Testis (tissue), 3 donors: ENCODE results near the gene STX12. TPM values are rescaled to one million over a fixed set of nuclear protein-coding genes. Genes with fewer than 3 reads are reported as not detected.
A peak's percentile ranks its signal among the peaks of the same experiment; 100 is the strongest.

Experiments
- DNase-seq: peaks from one replicate; pipeline ENCODE4 v3.0.0-alpha.2; 2019
- H3K27ac ChIP-seq, 2 donors: fragments of 200-600 bp; sonication (generic); one replicate each; pipeline ENCODE4 v1.5.1; 2019
- H3K27me3 ChIP-seq: fragments of 200-600 bp; sonication (generic); one replicate; pipeline ENCODE4 v1.5.1; 2019
- H3K36me3 ChIP-seq: fragments of 200-600 bp; sonication (generic); one replicate; pipeline ENCODE4 v1.5.1; 2017; ENCODE audit warnings: low read depth; ENCODE audit errors: missing control alignments
- H3K4me1 ChIP-seq: fragments of 200-600 bp; sonication (generic); one replicate; pipeline ENCODE4 v1.5.1; 2019
- H3K4me3 ChIP-seq, 2 donors: fragments of 200-600 bp; sonication (generic); one replicate each; pipeline ENCODE4 v1.5.1; 2017 to 2019
- H3K9me3 ChIP-seq: fragments of 200-600 bp; sonication (generic); one replicate; pipeline ENCODE4 v1.5.1; 2017
- POLR2A ChIP-seq: fragments of 450-650 bp; IDR thresholded peaks from one replicate; pipeline ENCODE4 v1.6.1; 2017; ENCODE audit warnings: antibody characterized with exemption, mild to moderate bottlenecking, moderate library complexity
- WGBS, 2 donors: methylation state at CpG; one replicate each; pipeline ENCODE4 v1.1.5; 2018; 5-methylcytosine and 5-hydroxymethylcytosine counted together
- intact Hi-C: fragments of 100-400 bp; cut with DNase I; formaldehyde crosslinking; loops from one replicate; pipeline ENCODE4 v1.15.1; 2023; ENCODE audit warnings: low total_unique reads
- polyA plus RNA-seq: library from polyadenylated mRNA; stranded (reverse); fragments of 350-450 nt; fragmentation: Illumina TruSeq; extraction: RNeasy Lipid Tissue Mini Kit (QIAGEN cat#74804); gene quantifications from one replicate; pipeline ENCODE4 v1.2.3, GENCODE V29; 2014; ENCODE audit warnings: low read depth, low replicate concordance; ENCODE audit not compliant: insufficient read depth
- small RNA-seq, 2 donors: library from RNA; depleted of rRNA; stranded (forward); fragments of <200 nt; gene quantifications; one replicate each; pipeline ENCODE3, GENCODE V24; 2016
- total RNA-seq, 2 donors: library from RNA; depleted of rRNA; stranded (reverse); fragments of >200 nt; gene quantifications; one replicate each; pipeline ENCODE4 v1.2.3, GENCODE V29; 2016
- TF ChIP-seq, protein P1 (sequence below), 3 experiments: fragments of 450-650 bp in 2 of 3; fragments of 200-600 bp in 1 of 3; sonication (generic) in 1 of 3; IDR thresholded peaks; one replicate each; pipeline ENCODE4 v1.5.1; 2016 to 2019; ENCODE audit warnings: antibody characterized with exemption in 3 of 3, mild to moderate bottlenecking in 2 of 3, moderate library complexity in 1 of 3

STX12 gene
- total and polyA plus RNA-seq, 3 donors from 2014 or later = 32.0 to 46.7 (median 39.1) TPM

DNA sequence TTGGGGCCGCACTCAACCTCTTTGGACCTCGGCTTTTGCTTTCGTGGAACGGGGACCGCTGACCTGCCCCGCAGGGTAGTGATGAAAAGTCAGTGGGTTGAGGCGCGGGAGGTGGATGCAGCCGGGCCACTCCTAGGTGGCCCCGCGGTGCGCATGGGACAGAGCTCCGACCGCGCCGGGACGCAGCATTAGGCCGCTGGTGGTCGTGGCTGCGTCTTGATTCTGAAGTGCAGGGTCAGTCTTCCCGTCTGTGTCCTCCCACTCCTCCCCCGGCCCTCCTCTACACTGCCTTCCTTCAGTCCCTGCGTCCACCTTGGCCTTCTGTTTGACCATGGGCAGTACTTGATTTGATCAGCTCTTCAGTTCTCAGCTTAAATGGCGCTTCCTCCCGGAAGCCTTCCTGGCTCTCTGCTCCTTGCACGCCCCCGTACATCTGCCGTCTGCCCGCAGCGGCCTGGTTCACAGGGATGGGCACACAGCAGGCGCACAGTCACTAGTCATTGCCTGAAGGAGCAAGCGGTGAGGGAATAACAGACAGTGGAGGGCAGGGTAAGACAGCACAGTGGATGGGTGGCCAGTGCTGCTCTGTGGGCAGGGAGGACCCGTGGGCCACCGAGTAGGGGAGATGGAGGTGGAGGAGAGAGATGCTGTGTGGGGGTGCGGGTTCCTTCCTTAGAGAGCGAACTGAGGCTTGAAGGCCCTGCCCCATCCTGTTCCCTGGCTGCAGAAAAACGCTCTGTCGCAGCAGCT, 100.0 kb downstream of the STX12 start:
- TF ChIP-seq, protein P1, sequence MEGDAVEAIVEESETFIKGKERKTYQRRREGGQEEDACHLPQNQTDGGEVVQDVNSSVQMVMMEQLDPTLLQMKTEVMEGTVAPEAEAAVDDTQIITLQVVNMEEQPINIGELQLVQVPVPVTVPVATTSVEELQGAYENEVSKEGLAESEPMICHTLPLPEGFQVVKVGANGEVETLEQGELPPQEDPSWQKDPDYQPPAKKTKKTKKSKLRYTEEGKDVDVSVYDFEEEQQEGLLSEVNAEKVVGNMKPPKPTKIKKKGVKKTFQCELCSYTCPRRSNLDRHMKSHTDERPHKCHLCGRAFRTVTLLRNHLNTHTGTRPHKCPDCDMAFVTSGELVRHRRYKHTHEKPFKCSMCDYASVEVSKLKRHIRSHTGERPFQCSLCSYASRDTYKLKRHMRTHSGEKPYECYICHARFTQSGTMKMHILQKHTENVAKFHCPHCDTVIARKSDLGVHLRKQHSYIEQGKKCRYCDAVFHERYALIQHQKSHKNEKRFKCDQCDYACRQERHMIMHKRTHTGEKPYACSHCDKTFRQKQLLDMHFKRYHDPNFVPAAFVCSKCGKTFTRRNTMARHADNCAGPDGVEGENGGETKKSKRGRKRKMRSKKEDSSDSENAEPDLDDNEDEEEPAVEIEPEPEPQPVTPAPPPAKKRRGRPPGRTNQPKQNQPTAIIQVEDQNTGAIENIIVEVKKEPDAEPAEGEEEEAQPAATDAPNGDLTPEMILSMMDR (IDR thresholded peaks at IDR 0.05) = no peak
- TF ChIP-seq POLR2A = no peak
- H3K4me1 ChIP-seq = peaks cover 18% of the 10 kb centered on the region
- no peak for DNase-seq
- H3K9me3 ChIP-seq = no peaks in the 10 kb centered on the region
- no peaks in the 10 kb centered on the region for H3K27me3 ChIP-seq
- peak overlapping the region; percentile 61 to 77 for H3K4me3 ChIP-seq
- H3K27ac ChIP-seq = peak overlapping the region; percentile 71 to 80
- no peaks in the 10 kb centered on the region for H3K36me3 ChIP-seq
- 9 to 12% methylated on average over 27 to 38 of the region's 38 CpGs for WGBS, 2 donors
- intact Hi-C loops = no loop called here

DNA sequence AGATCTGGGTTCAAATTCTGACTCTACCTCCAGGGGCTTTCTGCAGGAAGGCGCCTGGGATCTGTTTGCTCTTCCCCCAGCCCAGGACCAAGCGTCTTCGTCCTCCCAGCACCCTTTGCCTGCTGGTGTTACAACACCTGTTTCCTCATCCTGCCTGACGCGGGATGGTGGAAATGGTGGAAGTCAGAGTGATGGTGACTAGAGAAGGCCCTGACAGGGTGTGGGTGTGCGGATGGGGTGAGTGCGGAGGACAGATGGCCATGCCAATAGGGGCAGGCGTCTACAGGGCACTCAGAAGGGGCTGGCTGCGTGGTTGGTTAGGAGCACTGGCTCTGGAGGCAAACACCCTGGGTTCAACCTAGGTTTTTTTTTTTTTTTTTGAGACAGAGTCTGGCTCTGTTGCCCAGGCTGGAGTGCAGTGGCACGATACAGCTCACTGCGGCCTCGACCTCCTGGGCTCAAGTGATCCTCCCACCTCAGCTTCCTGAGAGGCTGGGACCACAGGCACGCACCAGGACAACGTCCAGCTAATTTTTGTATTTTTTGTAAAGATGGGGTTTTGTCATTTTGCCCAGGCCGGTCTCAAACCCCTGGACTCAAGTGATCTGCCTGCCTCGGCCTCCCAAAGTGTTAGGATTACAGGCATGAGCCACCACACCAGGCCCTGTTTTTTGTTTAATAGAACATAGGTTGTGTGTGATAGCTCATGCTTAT, 100.8 kb downstream of the STX12 start:
- Histone ChIP-seq H3K36me3 (no peaks in the 10 kb centered on the region), H3K4me1 (peaks cover 9% of the 10 kb centered on the region), H3K4me3 (peak overlapping the region; percentile 61 to 77), H3K27ac (peak overlapping the region; percentile 71 to 80), H3K9me3 (no peaks in the 10 kb centered on the region), H3K27me3 (no peaks in the 10 kb centered on the region)
- DNase-seq = peak; percentile 53
- WGBS, 2 donors = 61 to 65% methylated on average over 15 to 16 of the region's 16 CpGs
- no peak for TF ChIP-seq POLR2A
- TF ChIP-seq, protein P1 (IDR thresholded peaks at IDR 0.05) = no peak
- intact Hi-C loops = no loop called here

Small RNAs within 50 kb of the gene (small RNA-seq; reads per million reads assigned to genes)
- gene AL020997.2 (0 reads per million in 2 donors), gene RNU6-1245P (0 reads per million in 2 donors), gene SCARNA1 (170 to 223 reads per million in 2 donors)

Other genes with a start within 250 kb of the STX12 start
- gene AHDC1, start 169.1 kb upstream of the STX12 start, total RNA-seq = 10 to 100 TPM; 73.7 to 86.8 TPM
- 32.5 TPM for gene AHDC1, start 169.1 kb upstream of the STX12 start, polyA plus RNA-seq
- 10 to 100 TPM in 1 of 2 donors, 1 to 10 TPM in 1; 10.0 to 10.2 TPM for gene FGR, start 138.0 kb upstream of the STX12 start, total RNA-seq
- gene FGR, start 138.0 kb upstream of the STX12 start, polyA plus RNA-seq = 5.2 TPM
- gene IFI6, start 101.0 kb upstream of the STX12 start, total RNA-seq = 100 to 1,000 TPM; 120 to 288 TPM
- gene IFI6, start 101.0 kb upstream of the STX12 start, polyA plus RNA-seq = 88.9 TPM
- gene FAM76A, start 47.3 kb upstream of the STX12 start, total RNA-seq = 10 to 100 TPM; 22.6 to 23.0 TPM
- 26.6 TPM for gene FAM76A, start 47.3 kb upstream of the STX12 start, polyA plus RNA-seq
- 10 to 100 TPM; 39.4 to 57.7 TPM for gene PPP1R8, start 57.6 kb downstream of the STX12 start, total RNA-seq
- 49.4 TPM for gene PPP1R8, start 57.6 kb downstream of the STX12 start, polyA plus RNA-seq
- gene THEMIS2, start 99.3 kb downstream of the STX12 start, total RNA-seq = 100 to 1,000 TPM; 103 to 132 TPM
- 56.9 TPM for gene THEMIS2, start 99.3 kb downstream of the STX12 start, polyA plus RNA-seq
- 10 to 100 TPM; 67.7 to 71.3 TPM for gene RPA2, start 141.4 kb downstream of the STX12 start, total RNA-seq
- 131 TPM for gene RPA2, start 141.4 kb downstream of the STX12 start, polyA plus RNA-seq
- 1 to 10 TPM; 2.1 to 2.5 TPM for gene SMPDL3B, start 161.8 kb downstream of the STX12 start, total RNA-seq
- gene SMPDL3B, start 161.8 kb downstream of the STX12 start, polyA plus RNA-seq = 2.7 TPM
- 10 to 100 TPM; 10.9 to 11.7 TPM for gene XKR8, start 186.8 kb downstream of the STX12 start, total RNA-seq
- gene XKR8, start 186.8 kb downstream of the STX12 start, polyA plus RNA-seq = 7.8 TPM